Measurements from ENCODE around the gene GUCY2F. TPM values are rescaled to one million over a fixed set of nuclear protein-coding genes. Genes with fewer than 3 reads are reported as not detected.

GUCY2F gene
- total RNA-seq, 4 donors from 2014 or later: not detected

DNA sequence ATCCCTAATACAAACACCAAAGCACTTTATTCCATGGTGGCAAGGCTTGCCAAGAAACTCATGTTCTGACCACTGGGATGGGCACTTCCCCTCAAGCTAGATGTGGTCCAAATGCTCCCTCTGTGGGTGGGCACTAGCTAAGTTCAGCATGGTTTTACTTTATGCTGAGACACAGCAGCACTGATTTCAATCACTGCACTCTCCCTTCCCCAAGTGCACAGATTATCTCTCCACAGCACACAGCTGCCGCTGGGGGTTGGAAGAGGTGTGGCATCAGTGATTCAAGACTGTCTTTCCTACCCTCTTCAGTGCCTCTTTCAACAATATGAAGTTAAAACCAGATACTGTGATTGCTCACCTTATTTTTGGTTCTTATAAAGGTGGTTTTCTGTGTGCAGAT is 16.5 kb upstream of the GUCY2F start:
- no peaks in the 10 kb centered on the region for H3K36me3 ChIP-seq
- H3K9me3 ChIP-seq: no peaks in the 10 kb centered on the region
- WGBS, 2 donors (ENCODE audit: low coverage in 1 of 2): 100% methylated on average over 1 of the region's 1 CpG; no CpG with 5 or more reads in 1 of the 2 donors
- H3K27me3 ChIP-seq: no peaks in the 10 kb centered on the region
- H3K27ac ChIP-seq: no peak overlapping the region
- TF ChIP-seq, protein P1, sequence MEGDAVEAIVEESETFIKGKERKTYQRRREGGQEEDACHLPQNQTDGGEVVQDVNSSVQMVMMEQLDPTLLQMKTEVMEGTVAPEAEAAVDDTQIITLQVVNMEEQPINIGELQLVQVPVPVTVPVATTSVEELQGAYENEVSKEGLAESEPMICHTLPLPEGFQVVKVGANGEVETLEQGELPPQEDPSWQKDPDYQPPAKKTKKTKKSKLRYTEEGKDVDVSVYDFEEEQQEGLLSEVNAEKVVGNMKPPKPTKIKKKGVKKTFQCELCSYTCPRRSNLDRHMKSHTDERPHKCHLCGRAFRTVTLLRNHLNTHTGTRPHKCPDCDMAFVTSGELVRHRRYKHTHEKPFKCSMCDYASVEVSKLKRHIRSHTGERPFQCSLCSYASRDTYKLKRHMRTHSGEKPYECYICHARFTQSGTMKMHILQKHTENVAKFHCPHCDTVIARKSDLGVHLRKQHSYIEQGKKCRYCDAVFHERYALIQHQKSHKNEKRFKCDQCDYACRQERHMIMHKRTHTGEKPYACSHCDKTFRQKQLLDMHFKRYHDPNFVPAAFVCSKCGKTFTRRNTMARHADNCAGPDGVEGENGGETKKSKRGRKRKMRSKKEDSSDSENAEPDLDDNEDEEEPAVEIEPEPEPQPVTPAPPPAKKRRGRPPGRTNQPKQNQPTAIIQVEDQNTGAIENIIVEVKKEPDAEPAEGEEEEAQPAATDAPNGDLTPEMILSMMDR (IDR thresholded peaks at IDR 0.05): no peak
- TF ChIP-seq POLR2A (IDR thresholded peaks at IDR 0.05) (no peak), POLR2AphosphoS5 (IDR thresholded peaks at IDR 0.05) (no peak), EP300 (IDR thresholded peaks at IDR 0.05) (no peak)
- H3K4me1 ChIP-seq: no peaks in the 10 kb centered on the region
- no peak for ATAC-seq
- H3K4me3 ChIP-seq: no peak overlapping the region

DNA sequence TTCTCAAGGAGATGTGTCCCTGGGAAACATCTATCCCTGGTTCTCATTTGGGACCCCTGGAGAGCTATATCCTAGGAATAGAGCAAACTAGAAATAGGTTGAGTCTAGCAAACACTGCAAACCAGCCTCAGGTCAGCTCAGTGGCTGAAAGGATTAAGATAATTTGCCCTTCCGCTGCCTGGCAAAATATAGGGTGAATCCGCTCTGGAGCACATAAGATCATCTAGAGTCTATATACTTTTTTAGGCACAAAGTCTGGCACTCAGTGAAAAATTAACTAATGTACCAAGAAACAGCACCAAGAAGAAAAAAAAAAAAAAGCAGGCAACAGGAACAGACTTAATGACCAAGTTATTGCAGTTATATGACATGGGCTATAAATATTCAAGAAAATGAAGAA is 7.3 kb upstream of the GUCY2F start:
- WGBS, 2 donors (ENCODE audit: low coverage in 1 of 2): 90 to 100% methylated on average over 2 of the region's 2 CpGs
- Histone ChIP-seq H3K27me3 (no peaks in the 10 kb centered on the region), H3K36me3 (no peaks in the 10 kb centered on the region), H3K4me1 (no peaks in the 10 kb centered on the region), H3K27ac (no peak overlapping the region), H3K4me3 (no peak overlapping the region), H3K9me3 (no peaks in the 10 kb centered on the region)
- no peak for TF ChIP-seq EP300 (IDR thresholded peaks at IDR 0.05)
- no peak for TF ChIP-seq POLR2AphosphoS5 (IDR thresholded peaks at IDR 0.05)
- TF ChIP-seq, protein P1 (IDR thresholded peaks at IDR 0.05): no peak
- no peak for TF ChIP-seq POLR2A (IDR thresholded peaks at IDR 0.05)
- ATAC-seq: no peak

DNA sequence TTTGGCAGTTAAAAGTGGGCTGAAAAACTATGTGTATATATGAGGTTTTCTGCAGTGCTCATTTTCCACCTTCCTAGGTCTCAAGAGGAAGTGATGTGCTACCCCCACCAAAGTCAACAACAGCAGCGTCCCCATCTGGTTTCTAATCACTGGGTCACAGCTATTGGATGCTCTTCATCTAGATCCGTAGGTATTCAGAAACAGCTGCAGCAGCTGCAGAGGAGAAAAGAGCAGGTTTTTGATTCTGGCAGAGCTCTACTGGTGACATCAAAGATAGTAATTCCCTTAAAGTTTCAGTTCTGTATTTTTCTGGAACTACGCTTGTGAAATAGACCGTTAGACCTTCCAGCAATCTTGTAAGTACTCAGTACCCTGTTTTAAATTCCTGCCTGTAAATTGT is 5.8 kb upstream of the GUCY2F start:
- no CpG with 5 or more reads among the region's 4 CpGs for WGBS, 2 donors (ENCODE audit: low coverage in 1 of 2)
- no peak for ATAC-seq
- no peaks in the 10 kb centered on the region for H3K4me1 ChIP-seq
- H3K4me3 ChIP-seq: no peak overlapping the region
- no peaks in the 10 kb centered on the region for H3K27me3 ChIP-seq
- TF ChIP-seq POLR2AphosphoS5 (IDR thresholded peaks at IDR 0.05): no peak
- no peak for TF ChIP-seq EP300 (IDR thresholded peaks at IDR 0.05)
- TF ChIP-seq, protein P1 (IDR thresholded peaks at IDR 0.05): no peak
- no peak for TF ChIP-seq POLR2A (IDR thresholded peaks at IDR 0.05)
- no peaks in the 10 kb centered on the region for H3K36me3 ChIP-seq
- no peak overlapping the region for H3K27ac ChIP-seq
- no peaks in the 10 kb centered on the region for H3K9me3 ChIP-seq

DNA sequence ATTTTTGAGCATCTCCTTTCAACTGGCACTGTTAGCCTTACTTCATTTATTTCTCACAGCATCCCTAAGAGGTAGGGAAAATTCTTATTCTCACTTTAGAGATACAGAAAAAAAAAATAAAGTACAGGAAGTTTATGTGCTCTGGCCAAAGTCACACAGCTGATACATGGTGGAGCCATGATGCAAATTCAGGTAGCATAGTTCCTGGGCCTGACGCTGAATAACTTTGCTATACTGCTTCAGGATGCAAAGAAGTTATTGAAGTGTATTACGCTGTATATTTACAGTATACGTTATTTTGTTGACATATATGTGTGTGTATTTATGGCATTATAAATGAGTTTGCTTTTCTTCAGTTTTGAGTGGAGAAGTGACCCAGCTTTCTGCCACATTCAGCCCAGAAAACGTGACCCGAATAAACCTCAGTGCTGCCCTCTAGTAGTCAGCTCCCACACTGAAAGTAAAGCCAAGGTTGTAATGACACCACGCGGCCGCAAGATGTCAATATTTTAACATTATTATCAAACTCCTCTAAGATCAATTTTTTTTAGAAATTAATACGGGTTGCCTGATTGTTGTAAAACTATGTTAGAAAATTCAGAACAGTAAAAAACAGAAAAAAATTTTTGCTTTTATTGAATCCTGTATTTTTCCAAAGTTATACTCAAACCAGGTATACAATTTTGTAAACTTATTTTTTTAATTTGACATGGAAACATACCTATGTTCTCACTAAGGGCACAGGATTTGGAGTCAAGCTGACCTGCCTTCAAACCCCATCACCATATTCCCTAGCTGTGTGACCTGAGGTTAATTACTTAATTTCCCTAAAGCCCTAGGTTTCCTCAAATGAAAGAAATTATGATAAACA is 3.8 kb upstream of the GUCY2F start:
- Histone ChIP-seq H3K27ac (no peak overlapping the region), H3K4me3 (no peak overlapping the region), H3K36me3 (no peaks in the 10 kb centered on the region), H3K4me1 (no peaks in the 10 kb centered on the region), H3K27me3 (no peaks in the 10 kb centered on the region), H3K9me3 (no peaks in the 10 kb centered on the region)
- 0 to 8% methylated on average over 8 to 9 of the region's 9 CpGs for WGBS, 2 donors (ENCODE audit: low coverage in 1 of 2)
- no peak for ATAC-seq
- TF ChIP-seq, protein P1 (IDR thresholded peaks at IDR 0.05): peak; percentile 78 to 93 (median 82)
- TF ChIP-seq POLR2A (IDR thresholded peaks at IDR 0.05) (no peak), EP300 (IDR thresholded peaks at IDR 0.05) (no peak), POLR2AphosphoS5 (IDR thresholded peaks at IDR 0.05) (no peak)

DNA sequence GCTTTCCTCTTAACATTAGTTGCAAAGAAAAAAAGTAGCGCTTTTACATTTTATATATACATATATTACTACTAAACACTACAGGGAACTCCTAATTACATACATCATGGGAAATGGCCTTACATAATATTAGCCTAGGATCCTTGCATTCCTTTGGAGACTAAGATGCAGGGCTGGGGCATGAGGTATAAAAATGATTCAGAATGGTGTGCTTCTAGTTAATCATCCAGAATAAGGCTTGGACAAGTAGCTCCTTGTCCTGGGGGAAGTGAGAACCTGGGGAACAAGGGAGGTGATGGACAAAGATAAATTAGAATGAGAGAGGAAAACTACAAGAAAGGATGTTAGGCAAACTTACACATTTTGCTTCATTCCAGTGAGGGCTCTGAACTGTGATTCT is 3.0 kb upstream of the GUCY2F start:
- Histone ChIP-seq H3K27me3 (no peaks in the 10 kb centered on the region), H3K4me1 (no peaks in the 10 kb centered on the region), H3K4me3 (no peak overlapping the region), H3K9me3 (no peaks in the 10 kb centered on the region), H3K36me3 (no peaks in the 10 kb centered on the region), H3K27ac (no peak overlapping the region)
- ATAC-seq: no peak
- TF ChIP-seq POLR2AphosphoS5 (IDR thresholded peaks at IDR 0.05) (no peak), EP300 (IDR thresholded peaks at IDR 0.05) (no peak), POLR2A (IDR thresholded peaks at IDR 0.05) (no peak)
- TF ChIP-seq, protein P1 (IDR thresholded peaks at IDR 0.05): no peak
- WGBS, 2 donors (ENCODE audit: low coverage in 1 of 2): 50 to 100% methylated on average over 1 of the region's 1 CpG

Measured in gastroesophageal sphincter (tissue), 4 donors.